ENCODE data around the gene PLA2G4A. TPM values are rescaled to one million over a fixed set of nuclear protein-coding genes. Genes with fewer than 3 reads are reported as not detected.

Gene PLA2G4A
- total RNA-seq, 1 donor from 2014 or later, result 0.10 TPM

DNA sequence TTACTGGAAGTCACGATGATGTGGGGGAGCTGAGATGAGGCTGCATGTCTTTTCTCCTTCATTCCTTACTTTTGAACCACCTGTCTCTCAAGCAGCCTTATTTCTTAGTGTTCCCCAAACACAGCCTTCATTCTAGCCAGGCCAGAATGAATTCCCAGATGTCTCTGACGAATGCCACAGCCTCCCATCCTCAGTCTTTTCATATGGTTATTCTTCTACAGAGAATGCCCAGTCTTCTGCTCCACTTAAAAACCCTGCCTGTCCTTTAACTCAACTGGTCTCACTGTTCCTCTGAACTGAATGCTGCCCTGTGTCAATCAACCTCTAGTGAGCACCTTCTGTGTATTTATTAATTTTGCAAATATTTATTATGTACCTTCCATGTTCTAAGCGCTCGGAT is 156.2 kb downstream of the PLA2G4A start:
- Mint-ChIP-seq H3K27ac (ENCODE audit: unreplicated experiment) (no peak overlapping the region), H3K4me1 (ENCODE audit: low read depth) (no peaks in the 10 kb centered on the region), H3K36me3 (ENCODE audit: low read depth) (no peaks in the 10 kb centered on the region), H3K9me3 (ENCODE audit: low read depth) (no peaks in the 10 kb centered on the region), H3K4me3 (ENCODE audit: unreplicated experiment) (no peak overlapping the region), H3K27me3 (ENCODE audit: low read depth) (peaks cover 11% of the 10 kb centered on the region)
- TF ChIP-seq, protein P1, sequence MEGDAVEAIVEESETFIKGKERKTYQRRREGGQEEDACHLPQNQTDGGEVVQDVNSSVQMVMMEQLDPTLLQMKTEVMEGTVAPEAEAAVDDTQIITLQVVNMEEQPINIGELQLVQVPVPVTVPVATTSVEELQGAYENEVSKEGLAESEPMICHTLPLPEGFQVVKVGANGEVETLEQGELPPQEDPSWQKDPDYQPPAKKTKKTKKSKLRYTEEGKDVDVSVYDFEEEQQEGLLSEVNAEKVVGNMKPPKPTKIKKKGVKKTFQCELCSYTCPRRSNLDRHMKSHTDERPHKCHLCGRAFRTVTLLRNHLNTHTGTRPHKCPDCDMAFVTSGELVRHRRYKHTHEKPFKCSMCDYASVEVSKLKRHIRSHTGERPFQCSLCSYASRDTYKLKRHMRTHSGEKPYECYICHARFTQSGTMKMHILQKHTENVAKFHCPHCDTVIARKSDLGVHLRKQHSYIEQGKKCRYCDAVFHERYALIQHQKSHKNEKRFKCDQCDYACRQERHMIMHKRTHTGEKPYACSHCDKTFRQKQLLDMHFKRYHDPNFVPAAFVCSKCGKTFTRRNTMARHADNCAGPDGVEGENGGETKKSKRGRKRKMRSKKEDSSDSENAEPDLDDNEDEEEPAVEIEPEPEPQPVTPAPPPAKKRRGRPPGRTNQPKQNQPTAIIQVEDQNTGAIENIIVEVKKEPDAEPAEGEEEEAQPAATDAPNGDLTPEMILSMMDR (IDR thresholded peaks at IDR 0.05), result no peak
- no peak for DNase-seq (ENCODE audit: low spot score)

DNA sequence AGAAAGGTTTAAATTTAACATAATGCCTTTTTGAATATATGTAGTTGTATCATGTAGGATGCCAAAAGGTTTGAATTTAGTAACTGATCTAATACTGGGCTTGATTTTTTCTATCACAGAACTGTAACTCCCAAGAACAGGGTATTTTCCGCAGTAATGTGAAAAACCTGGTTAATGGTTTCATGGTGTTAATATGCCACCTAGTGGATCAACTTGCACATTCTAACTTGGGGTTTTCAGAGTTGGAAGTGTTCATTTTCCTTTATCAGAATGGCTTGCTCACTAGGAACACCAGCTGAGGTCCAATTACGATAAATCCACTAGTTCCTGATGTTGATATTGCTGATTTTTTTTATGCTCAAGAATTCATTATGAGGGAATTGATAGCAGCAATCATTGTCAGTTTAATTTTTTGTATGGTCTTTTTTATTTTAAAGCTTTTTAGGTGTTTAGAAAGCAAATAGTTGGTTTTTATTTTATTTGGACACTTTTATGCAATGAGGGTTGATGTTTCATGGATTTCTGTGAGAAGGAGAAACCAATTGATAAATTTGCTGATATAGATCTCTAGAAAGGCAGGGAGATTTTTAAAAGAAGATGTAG is 157.2 kb downstream of the PLA2G4A start:
- Mint-ChIP-seq H3K9me3 (ENCODE audit: low read depth) (no peaks in the 10 kb centered on the region), H3K4me3 (ENCODE audit: unreplicated experiment) (no peak overlapping the region), H3K36me3 (ENCODE audit: low read depth) (no peaks in the 10 kb centered on the region), H3K4me1 (ENCODE audit: low read depth) (no peaks in the 10 kb centered on the region), H3K27me3 (ENCODE audit: low read depth) (peaks cover 15% of the 10 kb centered on the region), H3K27ac (ENCODE audit: unreplicated experiment) (no peak overlapping the region)
- no peak for DNase-seq (ENCODE audit: low spot score)
- TF ChIP-seq, protein P1 (IDR thresholded peaks at IDR 0.05), result peak; percentile 96

DNA sequence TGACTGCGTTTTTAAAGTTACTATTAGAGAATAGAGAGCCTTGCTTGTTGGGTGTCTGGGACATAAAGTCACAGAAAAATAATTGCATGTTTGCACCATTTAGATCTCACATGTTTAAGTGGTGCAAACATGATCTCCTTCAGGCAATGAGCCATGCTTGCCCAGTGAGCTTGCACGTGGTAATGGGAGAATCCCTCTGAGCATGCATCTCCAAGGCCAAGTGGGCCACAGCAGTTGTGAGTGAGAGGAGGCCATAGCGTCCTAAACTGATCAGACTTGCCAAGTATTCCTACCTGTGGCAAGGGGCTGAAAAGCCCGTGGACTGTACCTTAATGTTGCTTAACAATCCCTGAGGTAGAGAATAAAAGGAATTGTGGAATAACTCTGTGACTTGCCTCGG is 158.3 kb downstream of the PLA2G4A start:
- DNase-seq (ENCODE audit: low spot score), result no peak
- TF ChIP-seq, protein P1 (IDR thresholded peaks at IDR 0.05), result no peak
- Mint-ChIP-seq H3K27ac (ENCODE audit: unreplicated experiment) (no peak overlapping the region), H3K4me3 (ENCODE audit: unreplicated experiment) (no peak overlapping the region), H3K9me3 (ENCODE audit: low read depth) (no peaks in the 10 kb centered on the region), H3K27me3 (ENCODE audit: low read depth) (peaks cover 18% of the 10 kb centered on the region), H3K4me1 (ENCODE audit: low read depth) (no peaks in the 10 kb centered on the region), H3K36me3 (ENCODE audit: low read depth) (no peaks in the 10 kb centered on the region)

DNA sequence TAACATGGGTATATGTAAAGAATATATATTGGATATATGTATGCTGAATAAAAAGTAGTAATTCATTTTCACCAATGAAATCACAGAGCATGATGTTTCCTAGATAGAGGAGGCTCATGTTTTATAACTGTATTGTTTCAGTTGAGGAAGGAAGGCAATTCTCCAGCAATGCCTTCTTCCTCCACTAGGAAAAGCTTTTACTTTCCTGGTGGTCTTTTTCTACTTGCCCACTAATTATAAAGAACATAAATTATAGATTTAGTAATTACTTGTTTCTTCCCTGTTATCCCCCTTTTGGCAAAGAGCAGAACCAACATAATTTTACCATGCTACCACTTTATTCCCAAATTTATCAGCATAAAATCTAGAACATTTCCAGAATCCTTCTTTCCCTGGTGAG is 159.0 kb downstream of the PLA2G4A start:
- Mint-ChIP-seq H3K27me3 (ENCODE audit: low read depth) (peaks cover 18% of the 10 kb centered on the region), H3K4me1 (ENCODE audit: low read depth) (no peaks in the 10 kb centered on the region), H3K9me3 (ENCODE audit: low read depth) (no peaks in the 10 kb centered on the region)

DNA sequence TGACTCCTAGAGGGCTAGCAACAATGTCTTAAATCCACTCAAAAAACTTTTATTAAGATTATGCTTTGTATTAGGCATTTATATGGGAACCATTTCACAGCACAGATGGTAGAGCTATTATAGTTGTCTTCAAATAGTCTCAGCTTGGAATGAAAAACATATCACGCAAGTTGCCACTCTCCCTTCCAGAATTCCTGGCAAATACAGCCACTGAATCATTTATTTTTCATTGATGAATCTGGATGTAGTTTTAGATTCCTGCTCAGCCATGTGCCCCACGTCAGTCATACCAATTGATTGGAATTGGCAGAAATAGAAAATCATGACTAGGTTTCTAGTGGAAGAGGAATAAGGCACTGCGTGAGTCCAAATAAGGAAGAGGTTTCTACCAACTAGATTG is 165.2 kb downstream of the PLA2G4A start:
- no peaks in the 10 kb centered on the region for H3K9me3 Mint-ChIP-seq (ENCODE audit: low read depth)
- TF ChIP-seq, protein P1 (IDR thresholded peaks at IDR 0.05), result no peak
- H3K27ac Mint-ChIP-seq (ENCODE audit: unreplicated experiment), result no peak overlapping the region
- H3K27me3 Mint-ChIP-seq (ENCODE audit: low read depth), result peaks cover 14% of the 10 kb centered on the region
- H3K4me3 Mint-ChIP-seq (ENCODE audit: unreplicated experiment), result no peak overlapping the region
- no peak for DNase-seq (ENCODE audit: low spot score)
- H3K36me3 Mint-ChIP-seq (ENCODE audit: low read depth), result no peaks in the 10 kb centered on the region
- H3K4me1 Mint-ChIP-seq (ENCODE audit: low read depth), result no peaks in the 10 kb centered on the region

More for the DNA sequence above, 159.0 kb downstream of the PLA2G4A start:
- Mint-ChIP-seq H3K4me3 (ENCODE audit: unreplicated experiment) (no peak overlapping the region), H3K27ac (ENCODE audit: unreplicated experiment) (no peak overlapping the region), H3K36me3 (ENCODE audit: low read depth) (no peaks in the 10 kb centered on the region)
- no peak for DNase-seq (ENCODE audit: low spot score)
- TF ChIP-seq, protein P1 (IDR thresholded peaks at IDR 0.05), result peak; percentile 60
